Right hindlimb (tissue), 1 donor: ENCODE measurements around the gene GLTP.

Experiments
- DNase-seq: peaks from one replicate; pipeline ENCODE4 v3.0.0-alpha.2; 2018

GLTP gene

GRCh38 chr12:109818253-109818652, 62.1 kb downstream of the GLTP start:
- no peak for DNase-seq

- no peak for DNase-seq
Observed at GRCh38 chr12:109817627-109818231, 62.6 kb downstream of the GLTP start.

- DNase-seq = no peak
Observed at GRCh38 chr12:109816870-109817269, 63.5 kb downstream of the GLTP start.

- DNase-seq = peak; percentile 48
Observed at GRCh38 chr12:109815757-109816617, 64.4 kb downstream of the GLTP start.

GRCh38 chr12:109815225-109815624, 65.1 kb downstream of the GLTP start:
- DNase-seq = no peak

GRCh38 chr12:109814600-109815150, 65.7 kb downstream of the GLTP start:
- peak; percentile 56 for DNase-seq

GRCh38 chr12:109813810-109814416, 66.4 kb downstream of the GLTP start:
- DNase-seq = no peak

- DNase-seq = no peak
Observed at GRCh38 chr12:109811624-109811995, 68.7 kb downstream of the GLTP start.

GRCh38 chr12:109810954-109811623, 69.3 kb downstream of the GLTP start:
- DNase-seq = no peak

GRCh38 chr12:109808876-109809646, 71.3 kb downstream of the GLTP start:
- no peak for DNase-seq

- no peak for DNase-seq
Observed at GRCh38 chr12:109807954-109808643, 72.2 kb downstream of the GLTP start.

- peak; percentile 70 for DNase-seq
Observed at GRCh38 chr12:109804820-109805761, 75.2 kb downstream of the GLTP start.

GRCh38 chr12:109803678-109804077, 76.7 kb downstream of the GLTP start:
- DNase-seq = no peak

- DNase-seq = no peak
Observed at GRCh38 chr12:109802828-109803227, 77.5 kb downstream of the GLTP start.
